ENCODE data around the gene CARD9.

The CARD9 gene

DNA sequence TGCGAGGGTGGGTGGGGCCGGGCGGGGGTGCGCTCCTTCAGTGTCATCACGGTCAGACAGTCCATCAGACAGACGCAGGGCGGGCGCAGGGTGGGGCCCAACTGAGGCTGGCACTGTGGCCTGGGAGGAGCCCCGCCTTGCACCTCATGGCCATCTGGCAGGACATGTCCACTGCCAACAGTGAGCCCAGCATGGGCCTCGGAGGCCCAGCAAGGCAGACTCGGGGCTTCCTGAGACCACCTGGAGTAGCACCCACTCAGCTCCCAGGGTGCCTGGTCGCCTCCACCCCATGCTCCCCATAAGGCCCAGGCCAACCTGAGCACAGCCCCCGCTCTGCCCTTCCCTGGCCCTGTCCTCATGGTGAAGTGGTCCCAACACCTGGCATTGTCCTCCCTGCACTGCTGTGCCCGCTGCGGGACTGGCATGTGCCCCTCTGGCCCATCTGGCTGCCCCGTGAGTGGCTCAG, 54.7 kb downstream of the CARD9 start:
- DNase-seq, result no peak

DNA sequence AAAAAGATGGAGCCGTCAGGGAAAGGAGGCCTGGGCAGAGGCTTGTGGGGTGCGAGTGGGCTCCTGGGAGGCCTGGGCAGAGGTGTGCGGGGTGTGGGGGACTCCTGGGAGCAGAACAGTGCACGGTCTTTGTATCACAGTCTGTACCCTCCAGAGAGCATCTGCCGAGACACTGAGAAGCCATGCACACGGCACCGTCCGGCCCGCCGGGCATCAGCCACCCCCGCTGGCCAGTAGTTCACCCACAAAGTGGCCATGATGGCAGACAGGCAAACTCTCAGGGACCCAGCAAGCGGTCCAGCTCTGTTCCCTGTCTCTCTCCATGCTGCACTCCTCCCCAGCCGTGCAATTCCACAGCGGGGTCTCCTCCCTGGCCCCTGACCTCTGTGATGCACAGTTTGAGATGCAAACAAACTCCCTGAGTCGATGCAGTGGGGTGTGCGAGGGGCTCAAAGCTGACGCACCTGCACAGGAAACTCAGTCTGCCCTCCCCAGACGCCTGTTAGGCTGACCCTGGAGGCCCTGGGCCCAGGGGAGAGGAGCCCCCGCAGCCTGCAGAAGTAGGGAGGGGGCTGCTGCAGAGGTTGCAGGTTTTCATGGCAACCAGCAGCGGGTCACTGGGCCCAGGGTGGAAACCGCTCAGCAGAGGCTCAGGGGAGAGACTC, 55.2 kb downstream of the CARD9 start:
- DNase-seq, result no peak

DNA sequence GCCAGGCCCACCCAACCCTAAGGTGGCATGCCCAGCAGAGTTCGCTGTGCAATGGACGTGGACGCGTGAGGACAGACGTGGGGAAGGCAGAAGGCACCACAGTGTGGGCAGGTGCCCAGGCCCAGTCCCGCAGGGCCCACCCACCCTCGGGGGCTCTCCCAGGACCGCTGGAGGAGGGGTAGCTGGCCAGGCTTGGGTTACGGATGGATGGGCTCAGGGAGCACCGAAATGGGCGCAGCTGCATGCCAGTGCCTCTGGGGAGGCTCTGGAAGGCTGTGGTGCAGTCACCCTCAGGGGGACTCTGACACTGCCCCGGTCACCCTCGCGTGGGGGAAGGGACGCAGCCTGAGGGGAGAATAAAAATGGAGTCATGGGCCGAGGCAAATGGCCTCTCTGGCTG, 55.8 kb downstream of the CARD9 start:
- no peak for DNase-seq

DNA sequence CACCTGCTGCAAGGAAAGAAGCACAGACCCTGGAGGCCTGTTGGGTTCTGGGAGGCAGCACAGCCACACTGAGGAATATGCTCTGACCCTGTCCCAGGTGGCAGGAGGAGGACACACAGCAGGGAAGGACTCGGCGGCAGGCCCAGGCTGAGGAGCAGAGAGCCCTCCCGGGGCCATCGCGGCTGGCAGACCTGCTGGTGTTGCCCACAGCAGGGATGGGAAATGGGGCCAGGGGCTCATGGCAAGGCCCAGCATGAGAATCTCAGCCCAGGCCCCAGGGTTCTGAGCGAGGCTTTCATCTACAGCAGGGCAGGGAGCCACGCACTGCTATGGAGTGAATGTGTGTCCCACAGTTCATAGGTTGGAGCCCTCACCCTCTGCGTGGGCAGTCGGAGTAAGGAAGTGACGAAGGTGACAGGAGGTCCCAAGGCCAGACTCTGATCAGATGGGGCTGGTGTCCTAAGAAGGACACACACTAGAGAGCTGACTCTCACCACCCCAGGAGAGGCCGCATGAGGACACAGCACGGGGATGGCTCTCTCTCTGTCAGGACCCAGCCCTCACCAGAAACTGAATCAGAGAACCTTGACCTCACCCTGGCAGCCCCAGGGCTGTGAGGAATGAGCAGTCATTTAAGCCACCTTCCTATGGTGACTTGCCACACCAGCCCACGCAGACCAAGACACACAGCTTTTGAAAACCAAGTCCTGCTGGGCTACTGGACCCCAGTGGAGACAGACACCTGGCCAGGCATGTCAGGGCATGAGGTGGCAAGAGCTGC, 56.4 kb downstream of the CARD9 start:
- DNase-seq, result no peak

DNA sequence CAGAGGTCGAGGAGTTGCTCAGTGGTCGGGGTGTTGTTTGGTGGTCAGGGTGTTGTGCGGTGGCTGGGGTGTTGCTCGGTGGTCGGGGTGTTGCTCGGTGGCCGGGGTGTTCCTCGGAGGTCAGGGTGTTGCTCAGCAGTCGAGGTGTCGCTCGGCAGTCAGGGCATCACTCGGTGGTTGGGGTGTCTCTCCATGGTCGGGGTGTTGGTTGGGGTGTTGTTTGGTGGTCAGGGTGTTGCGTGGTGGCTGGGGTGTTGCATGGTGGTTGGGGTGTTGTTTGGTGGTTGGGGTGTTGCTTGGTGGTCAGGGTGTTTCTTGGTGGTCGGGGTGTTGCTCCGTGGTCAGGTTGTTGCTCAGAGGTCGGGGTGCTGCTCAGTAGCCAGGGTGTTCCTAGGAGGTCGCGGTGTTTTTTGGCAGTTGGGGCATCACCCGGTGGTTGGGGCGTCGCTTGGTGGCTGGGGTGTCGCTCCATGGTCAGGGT, 57.2 kb downstream of the CARD9 start:
- no peak for DNase-seq

DNA sequence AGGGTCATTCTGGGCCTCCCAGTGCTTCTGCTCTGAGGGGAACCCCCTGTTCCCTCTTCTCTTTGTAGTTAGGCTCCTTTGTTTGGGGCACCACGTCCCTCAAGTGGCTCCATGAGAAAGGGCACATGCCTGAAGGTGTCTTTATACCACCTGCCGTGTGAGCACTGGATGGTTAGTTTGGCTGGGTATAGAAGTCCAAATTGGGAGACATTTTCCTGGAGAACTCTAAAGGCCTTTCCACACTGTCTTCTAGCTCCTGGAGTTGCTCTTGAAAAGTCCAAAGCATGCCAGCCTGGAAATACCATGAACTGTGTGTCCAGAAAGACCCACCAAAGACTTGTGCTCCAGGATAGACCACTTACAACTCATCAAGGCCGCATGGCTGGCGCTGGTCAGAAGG, 58.5 kb downstream of the CARD9 start:
- no peak for DNase-seq

GRCh38 chr9:136314056-136314416, 59.4 kb downstream of the CARD9 start:
- DNase-seq, result no peak

Data from T1000 (cell line).